Cardiac fibroblast (primary cell): ENCODE data around the gene EXOC6B.
"Not testable (repeated sequence)": the region's sequence is repeated elsewhere in the genome, so short reads cannot be mapped to it uniquely, and the experiment has no call there.

ENCODE experiments used
- DNase-seq, 2 donors: peaks; one replicate each; pipeline versions ENCODE4 v3.0.0 to v3.0.0-alpha.2; 2010; ENCODE audit warnings: low read depth in 2 of 2
- H3K4me3 ChIP-seq, 2 donors: replicated peaks in 1 of 2; 1 replicate in 1 of 2; 2 replicates in 1 of 2; pipeline ENCODE4 v1.5.1; 2011; ENCODE audit warnings: low read depth in 2 of 2, low read length in 2 of 2, mild to moderate bottlenecking in 2 of 2, moderate library complexity in 1 of 2
- TF ChIP-seq, protein P1 (sequence below): IDR thresholded peaks from one replicate; pipeline ENCODE4 v1.5.1; 2011; ENCODE audit warnings: low read depth, mild to moderate bottlenecking, low read length, inconsistent platforms

EXOC6B gene

DNA sequence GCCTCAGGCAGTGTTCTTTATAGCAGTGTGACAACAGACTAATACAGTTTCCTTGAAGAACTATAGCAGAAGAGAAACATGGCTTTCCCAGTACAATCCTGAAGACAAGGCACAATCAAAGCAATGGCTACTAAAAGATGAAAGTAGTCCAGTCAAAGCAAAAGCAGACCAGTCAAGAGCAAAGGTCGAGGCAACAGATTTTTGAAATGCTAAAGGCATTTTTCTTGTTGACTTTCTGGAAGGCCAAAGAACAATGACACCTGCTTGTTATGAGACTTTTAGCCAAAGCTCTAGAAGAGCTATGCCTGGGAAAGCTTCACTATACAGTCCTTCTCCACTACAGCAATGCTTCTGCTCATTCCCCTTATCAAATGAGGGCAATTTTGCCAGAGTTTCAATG is 269.9 kb downstream of the EXOC6B start:
- no peak overlapping the region for H3K4me3 ChIP-seq
- TF ChIP-seq, protein P1, sequence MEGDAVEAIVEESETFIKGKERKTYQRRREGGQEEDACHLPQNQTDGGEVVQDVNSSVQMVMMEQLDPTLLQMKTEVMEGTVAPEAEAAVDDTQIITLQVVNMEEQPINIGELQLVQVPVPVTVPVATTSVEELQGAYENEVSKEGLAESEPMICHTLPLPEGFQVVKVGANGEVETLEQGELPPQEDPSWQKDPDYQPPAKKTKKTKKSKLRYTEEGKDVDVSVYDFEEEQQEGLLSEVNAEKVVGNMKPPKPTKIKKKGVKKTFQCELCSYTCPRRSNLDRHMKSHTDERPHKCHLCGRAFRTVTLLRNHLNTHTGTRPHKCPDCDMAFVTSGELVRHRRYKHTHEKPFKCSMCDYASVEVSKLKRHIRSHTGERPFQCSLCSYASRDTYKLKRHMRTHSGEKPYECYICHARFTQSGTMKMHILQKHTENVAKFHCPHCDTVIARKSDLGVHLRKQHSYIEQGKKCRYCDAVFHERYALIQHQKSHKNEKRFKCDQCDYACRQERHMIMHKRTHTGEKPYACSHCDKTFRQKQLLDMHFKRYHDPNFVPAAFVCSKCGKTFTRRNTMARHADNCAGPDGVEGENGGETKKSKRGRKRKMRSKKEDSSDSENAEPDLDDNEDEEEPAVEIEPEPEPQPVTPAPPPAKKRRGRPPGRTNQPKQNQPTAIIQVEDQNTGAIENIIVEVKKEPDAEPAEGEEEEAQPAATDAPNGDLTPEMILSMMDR: no peak
- no peak for DNase-seq

DNA sequence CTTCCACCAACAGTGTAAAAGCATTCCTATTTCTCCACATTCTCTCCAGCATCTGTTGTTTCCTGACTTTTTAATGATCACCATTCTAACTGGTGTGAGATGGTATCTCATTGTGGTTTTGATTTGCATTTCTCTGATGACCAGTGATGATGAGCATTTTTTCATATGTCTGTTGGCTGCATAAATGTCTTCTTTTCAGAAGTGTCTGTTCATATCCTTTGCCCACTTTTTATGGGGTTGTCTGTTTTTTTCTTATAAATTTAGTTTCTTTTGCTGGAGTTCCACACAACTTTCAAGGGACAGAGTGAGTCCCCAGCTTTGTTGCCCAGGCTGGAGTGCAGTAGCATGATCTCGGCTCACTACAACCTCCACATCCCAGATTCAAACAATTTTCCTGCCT is 270.5 kb downstream of the EXOC6B start:
- not testable (repeated sequence) for H3K4me3 ChIP-seq, DNase-seq

DNA sequence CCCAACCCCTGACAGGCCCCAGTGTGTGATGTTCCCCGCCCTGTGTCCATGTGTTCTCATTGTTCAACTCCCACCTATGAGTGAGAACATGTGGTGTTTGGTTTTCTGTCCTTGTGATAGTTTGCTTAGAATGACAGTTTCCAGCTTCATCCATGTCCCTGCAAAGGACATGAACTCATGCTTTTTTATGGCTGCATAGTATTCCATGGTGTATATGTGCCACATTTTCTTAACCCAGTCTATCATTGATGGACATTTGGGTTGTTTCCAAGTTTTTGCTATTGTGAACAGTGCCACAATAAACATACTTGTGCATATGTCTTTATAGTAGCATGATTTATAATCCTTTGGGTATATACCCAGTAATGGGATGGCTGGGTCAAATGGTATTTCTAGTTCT is 270.9 kb downstream of the EXOC6B start:
- DNase-seq, H3K4me3 ChIP-seq: not testable (repeated sequence)

DNA sequence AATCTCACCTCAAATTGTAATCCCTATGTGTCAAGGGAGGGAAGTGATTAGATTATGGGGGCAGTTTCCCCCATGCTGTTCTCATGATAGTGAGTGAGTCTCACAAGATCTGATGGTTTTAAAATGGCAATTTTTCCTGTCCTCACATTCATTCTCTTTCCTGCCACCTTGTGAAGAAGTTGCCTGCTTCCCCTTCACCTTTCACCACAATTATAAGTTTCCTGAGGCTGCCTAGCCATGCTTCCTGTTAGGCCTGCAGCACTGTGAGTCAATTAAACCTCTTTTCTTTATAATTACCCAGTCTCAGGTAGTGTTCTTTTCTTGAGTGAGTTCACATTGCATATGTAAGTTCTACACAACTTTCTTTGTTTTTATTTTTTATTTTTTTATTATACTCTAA is 271.5 kb downstream of the EXOC6B start:
- TF ChIP-seq, protein P1: no peak
- no peak overlapping the region for H3K4me3 ChIP-seq
- no peak for DNase-seq

DNA sequence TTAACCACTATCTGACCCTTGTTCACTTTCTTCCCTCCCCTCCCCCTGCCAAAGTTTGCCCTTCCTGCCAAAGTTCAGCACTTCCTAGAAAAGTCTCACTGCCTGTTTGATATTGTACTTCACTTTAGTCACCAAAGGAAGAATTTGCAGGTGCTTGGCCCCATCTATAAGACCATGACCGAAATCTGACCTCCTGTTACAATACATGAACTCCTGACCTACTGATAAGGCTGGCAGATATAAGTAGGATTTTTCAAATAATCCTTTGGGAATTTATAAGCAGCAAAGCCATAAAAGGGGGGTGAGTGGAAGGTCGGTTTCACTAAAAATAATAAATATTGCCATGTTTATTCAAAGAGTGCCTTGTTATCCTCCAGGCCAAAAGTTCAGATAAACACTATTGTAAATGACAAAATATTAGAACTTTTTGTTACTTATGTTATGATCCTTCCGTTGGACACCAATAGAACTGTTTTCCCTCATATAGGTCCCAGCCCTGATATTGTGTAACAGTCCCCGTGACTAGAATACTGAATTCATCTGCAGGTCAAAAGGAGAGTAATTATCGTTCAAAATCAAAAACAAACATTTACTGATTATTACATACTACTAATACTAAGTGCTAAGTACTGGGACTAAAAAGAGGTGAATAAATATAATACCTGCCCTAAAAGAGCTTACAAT is 277.6 kb downstream of the EXOC6B start:
- no peak for DNase-seq
- H3K4me3 ChIP-seq: no peak overlapping the region
- TF ChIP-seq, protein P1: no peak

DNA sequence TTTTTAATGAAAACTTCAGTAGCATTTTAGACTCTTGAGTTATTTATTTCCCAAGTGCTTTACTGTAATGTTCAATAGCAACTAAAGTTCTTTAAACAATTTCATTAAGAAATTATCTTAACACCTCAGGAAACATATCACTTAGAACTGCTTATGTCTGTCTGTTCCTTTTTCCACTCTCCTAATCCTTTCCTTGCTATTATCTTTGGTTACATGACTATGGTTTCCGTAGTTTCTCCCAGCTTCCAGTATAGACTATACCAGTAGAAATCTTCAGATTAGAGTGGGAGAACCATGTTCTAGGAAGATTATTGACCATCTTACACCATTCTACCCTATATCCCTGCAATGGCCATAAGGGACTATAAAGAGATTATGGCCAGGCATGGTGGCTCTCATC is 280.0 kb downstream of the EXOC6B start:
- TF ChIP-seq, protein P1: no peak
- no peak for DNase-seq
- no peak overlapping the region for H3K4me3 ChIP-seq

DNA sequence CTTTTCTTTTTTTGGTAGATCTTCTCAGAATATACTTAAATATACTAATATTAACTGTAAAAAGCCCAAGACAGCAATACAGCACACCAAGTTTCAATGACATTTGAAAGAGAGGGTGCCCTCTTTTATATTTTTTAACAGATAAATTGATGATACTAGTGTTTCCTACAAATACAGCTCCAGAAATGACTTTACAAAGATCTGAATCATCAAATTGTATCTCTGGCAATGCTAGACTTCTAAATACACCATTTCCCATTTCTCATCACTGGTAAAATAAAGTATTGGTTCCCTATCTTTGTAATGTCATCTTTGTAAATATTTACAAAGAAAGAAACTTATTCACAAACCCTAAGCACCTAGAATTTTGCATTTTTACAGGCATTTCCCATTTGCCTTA is 281.3 kb downstream of the EXOC6B start:
- H3K4me3 ChIP-seq: no peak overlapping the region
- TF ChIP-seq, protein P1: no peak
- DNase-seq: no peak

DNA sequence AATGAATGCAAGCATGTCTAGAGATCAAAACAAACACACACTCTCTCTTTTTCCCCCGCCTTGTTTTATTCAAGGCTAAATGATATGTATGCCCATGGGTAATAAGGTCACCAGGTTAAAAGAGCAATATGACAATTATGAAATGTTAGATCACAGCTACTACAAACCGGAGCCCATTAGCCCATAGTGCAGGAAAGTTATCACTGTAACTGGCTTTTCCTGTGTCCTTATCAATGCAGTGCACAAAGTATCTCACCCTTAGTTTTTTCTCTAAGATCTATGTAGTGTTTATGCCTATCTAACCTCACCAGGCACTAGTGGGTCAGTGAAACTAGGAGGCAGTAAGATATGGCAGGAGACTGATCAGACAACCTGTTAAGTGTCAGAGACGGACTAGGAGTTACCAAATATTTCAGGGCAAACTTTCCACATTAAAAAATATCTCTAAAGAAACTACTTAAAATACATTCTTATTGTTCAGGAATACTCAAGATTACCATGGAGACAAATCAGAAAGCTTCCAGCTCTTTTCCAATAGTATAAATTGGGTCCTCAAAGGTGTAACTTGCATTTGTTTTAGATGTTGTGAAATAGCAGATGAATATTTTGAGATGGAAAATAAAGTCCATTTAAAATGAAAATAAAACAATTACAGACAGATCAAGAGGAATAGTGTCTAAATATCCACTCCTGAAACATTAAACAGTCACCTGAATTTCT is 282.2 kb downstream of the EXOC6B start:
- no peak for DNase-seq
- no peak overlapping the region for H3K4me3 ChIP-seq
- TF ChIP-seq, protein P1: no peak
